Stimulated activated CD8-positive, alpha-beta memory T cell treated with anti-CD3 and anti-CD28 coated beads, Interleukin-12 subunit alpha, Interleukin-12 subunit beta, amount 100 ng/mL, for 1 hour (primary cell): ENCODE measurements around the gene NRARP.
"Not testable (repeated sequence)": the region's sequence is repeated elsewhere in the genome, so short reads cannot be mapped to it uniquely, and the experiment has no call there.

Experiments used
- DNase-seq: peaks from one replicate; pipeline ENCODE4 v3.0.0-alpha.2; 2020; ENCODE audit warnings: low read depth

NRARP gene

GRCh38 chr9:137302118-137302448, at the start of gene NRARP:
Gene NRARP, minus strand, starts transcription at chr9:137302271. Its CDS starts 343 bp downstream, at chr9:137301928.
- DNase-seq: peak; percentile 82

GRCh38 chr9:137350696-137351584, 48.9 kb upstream of the NRARP start:
- no peak for DNase-seq

GRCh38 chr9:137349471-137350033, 47.5 kb upstream of the NRARP start:
- no peak for DNase-seq

GRCh38 chr9:137348769-137349470, 46.8 kb upstream of the NRARP start:
- DNase-seq: no peak

- DNase-seq: no peak
Measured at GRCh38 chr9:137347928-137348327, 45.9 kb upstream of the NRARP start.

GRCh38 chr9:137342482-137342881, 40.4 kb upstream of the NRARP start:
- no peak for DNase-seq

GRCh38 chr9:137341227-137341626, 39.2 kb upstream of the NRARP start:
- no peak for DNase-seq

- not testable (repeated sequence) for DNase-seq
Measured at GRCh38 chr9:137339908-137340462, 37.9 kb upstream of the NRARP start.

- no peak for DNase-seq
Measured at GRCh38 chr9:137339045-137339907, 37.2 kb upstream of the NRARP start.

- no peak for DNase-seq
Measured at GRCh38 chr9:137336735-137337134, 34.7 kb upstream of the NRARP start.

GRCh38 chr9:137333016-137333671, 31.1 kb upstream of the NRARP start:
- DNase-seq: no peak

GRCh38 chr9:137331929-137332328, 29.9 kb upstream of the NRARP start:
- DNase-seq: no peak

GRCh38 chr9:137330689-137331088, 28.6 kb upstream of the NRARP start:
- DNase-seq: no peak

GRCh38 chr9:137329590-137329989, 27.5 kb upstream of the NRARP start:
- DNase-seq: not testable (repeated sequence)

GRCh38 chr9:137327641-137328550, 25.8 kb upstream of the NRARP start:
- not testable (repeated sequence) for DNase-seq

- DNase-seq: no peak
Measured at GRCh38 chr9:137326445-137327065, 24.5 kb upstream of the NRARP start.

- DNase-seq: no peak
Measured at GRCh38 chr9:137325799-137326198, 23.7 kb upstream of the NRARP start.

GRCh38 chr9:137325124-137325523, 23.1 kb upstream of the NRARP start:
- no peak for DNase-seq

- no peak for DNase-seq
Measured at GRCh38 chr9:137323531-137324331, 21.7 kb upstream of the NRARP start.
